HG02840 (cell line): ENCODE data around the gene PPM1G.
"Not testable (repeated sequence)": the region's sequence is repeated elsewhere in the genome, so short reads cannot be mapped to it uniquely, and the experiment has no call there.

ENCODE experiments used
- ATAC-seq: cut with Tn5 transposase; IDR thresholded peaks from one replicate; pipeline ENCODE4 v1.9.1; 2021; ENCODE audit warnings: mild to moderate bottlenecking, moderate library complexity, moderate number of reproducible peaks; ENCODE audit not compliant: unreplicated experiment, low FRiP score

The PPM1G gene

GRCh38 chr2:27376866-27377617 lies 32.3 kb downstream of the PPM1G start:
- ATAC-seq, result no peak

GRCh38 chr2:27376151-27376865 lies 33.1 kb downstream of the PPM1G start:
- no peak for ATAC-seq

GRCh38 chr2:27375513-27376099 lies 33.8 kb downstream of the PPM1G start:
- no peak for ATAC-seq

GRCh38 chr2:27373567-27373966 lies 35.8 kb downstream of the PPM1G start:
- ATAC-seq, result no peak

- ATAC-seq, result no peak
These were observed 36.5 kb downstream of the PPM1G start for GRCh38 chr2:27372937-27373336.

- peak; percentile 29 for ATAC-seq
These were observed 38.4 kb downstream of the PPM1G start for GRCh38 chr2:27370816-27371620.

GRCh38 chr2:27370026-27370815 lies 39.2 kb downstream of the PPM1G start, which contains the start of the genes EIF2B4 and SNX17:
EIF2B4 (minus strand) TSS chr2:27370338; CDS start chr2:27370314, 24 bp downstream.
SNX17 (plus strand) TSS chr2:27370616; CDS start chr2:27370744, 128 bp downstream.
- peak; percentile 89 for ATAC-seq

- ATAC-seq, result peak; percentile 3
These were observed 39.8 kb downstream of the PPM1G start for GRCh38 chr2:27369471-27370025.

GRCh38 chr2:27363933-27364332 lies 45.5 kb downstream of the PPM1G start:
- ATAC-seq, result no peak

- no peak for ATAC-seq
These were observed 46.5 kb downstream of the PPM1G start for GRCh38 chr2:27362678-27363420.

- peak; percentile 81 for ATAC-seq
These were observed 52.8 kb downstream of the PPM1G start, which contains the start of gene GTF3C2 for GRCh38 chr2:27356382-27357181. GTF3C2 (minus strand) TSS chr2:27356764; CDS start chr2:27343554, 13,210 bp downstream.

- ATAC-seq, result peak; percentile 27
These were observed 53.4 kb downstream of the PPM1G start for GRCh38 chr2:27356056-27356381.

GRCh38 chr2:27354597-27354927 lies 54.8 kb downstream of the PPM1G start:
- no peak for ATAC-seq

GRCh38 chr2:27353762-27354596 lies 55.4 kb downstream of the PPM1G start:
- no peak for ATAC-seq

GRCh38 chr2:27353386-27353761 lies 56.0 kb downstream of the PPM1G start:
- not testable (repeated sequence) for ATAC-seq

- no peak for ATAC-seq
These were observed 57.4 kb downstream of the PPM1G start for GRCh38 chr2:27351802-27352598.
